ENCODE results near the gene CCDC85B.

DNA sequence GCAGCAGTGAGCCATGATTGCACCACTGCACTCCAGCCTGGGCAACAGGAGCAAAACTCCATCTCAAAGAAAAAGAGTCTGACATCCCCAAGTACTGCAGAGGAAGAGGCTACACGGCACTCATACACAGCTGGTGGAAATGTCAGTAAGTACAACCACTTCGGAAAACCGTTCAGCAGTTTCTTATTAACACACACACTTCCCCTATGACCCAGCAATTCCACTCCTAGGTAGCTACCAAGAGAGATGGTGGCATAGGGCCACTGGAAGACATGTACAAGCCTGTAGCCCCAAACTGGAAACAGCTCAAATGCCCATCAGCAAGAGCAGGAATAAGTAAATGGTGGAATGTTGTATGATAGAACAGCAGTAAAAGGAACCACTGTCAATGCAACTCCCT lies 32.1 kb downstream of the CCDC85B start:
- TF ChIP-seq, protein P1, sequence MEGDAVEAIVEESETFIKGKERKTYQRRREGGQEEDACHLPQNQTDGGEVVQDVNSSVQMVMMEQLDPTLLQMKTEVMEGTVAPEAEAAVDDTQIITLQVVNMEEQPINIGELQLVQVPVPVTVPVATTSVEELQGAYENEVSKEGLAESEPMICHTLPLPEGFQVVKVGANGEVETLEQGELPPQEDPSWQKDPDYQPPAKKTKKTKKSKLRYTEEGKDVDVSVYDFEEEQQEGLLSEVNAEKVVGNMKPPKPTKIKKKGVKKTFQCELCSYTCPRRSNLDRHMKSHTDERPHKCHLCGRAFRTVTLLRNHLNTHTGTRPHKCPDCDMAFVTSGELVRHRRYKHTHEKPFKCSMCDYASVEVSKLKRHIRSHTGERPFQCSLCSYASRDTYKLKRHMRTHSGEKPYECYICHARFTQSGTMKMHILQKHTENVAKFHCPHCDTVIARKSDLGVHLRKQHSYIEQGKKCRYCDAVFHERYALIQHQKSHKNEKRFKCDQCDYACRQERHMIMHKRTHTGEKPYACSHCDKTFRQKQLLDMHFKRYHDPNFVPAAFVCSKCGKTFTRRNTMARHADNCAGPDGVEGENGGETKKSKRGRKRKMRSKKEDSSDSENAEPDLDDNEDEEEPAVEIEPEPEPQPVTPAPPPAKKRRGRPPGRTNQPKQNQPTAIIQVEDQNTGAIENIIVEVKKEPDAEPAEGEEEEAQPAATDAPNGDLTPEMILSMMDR (IDR thresholded peaks at IDR 0.05): no peak
- no peak for TF ChIP-seq POLR2A (IDR thresholded peaks at IDR 0.05)

All from esophagus squamous epithelium (tissue), 4 donors.